Measurements from ENCODE around the gene PRKAG2.
A peak's percentile ranks its signal among the peaks of the same experiment; 100 is the strongest.

Gene PRKAG2

DNA sequence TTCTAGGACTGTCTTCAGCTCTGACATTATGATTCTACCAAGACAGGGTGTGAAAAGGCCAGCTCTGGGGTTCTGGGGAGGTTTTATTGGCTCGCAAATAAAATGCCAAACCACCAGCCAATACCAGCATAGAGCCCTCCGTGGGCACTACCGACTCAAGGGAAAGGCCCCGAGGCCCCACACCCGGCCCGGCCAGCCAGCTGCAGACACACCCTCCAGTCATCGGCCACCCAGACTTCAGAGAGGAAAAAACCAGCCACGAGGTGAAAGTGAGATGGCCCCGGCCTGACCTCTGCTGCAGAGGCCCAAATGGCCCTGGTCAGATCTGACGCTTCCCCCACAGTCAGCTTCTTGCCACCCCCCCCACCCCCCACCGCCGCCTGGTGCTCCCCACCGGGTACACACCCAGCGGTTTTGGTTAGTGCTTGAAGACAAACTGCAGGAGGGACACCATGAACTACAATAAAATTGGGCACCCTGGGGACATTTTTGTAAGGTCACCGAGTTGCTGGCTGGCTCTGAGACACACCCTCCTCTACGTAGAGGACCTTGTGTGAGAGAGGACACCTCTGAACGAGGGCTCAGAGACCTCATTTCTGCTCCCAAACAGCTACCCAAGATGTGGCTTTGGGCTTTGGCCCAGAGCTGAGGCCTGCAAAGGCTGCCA is 79.9 kb downstream of the PRKAG2 start:
- Histone ChIP-seq H3K4me1 (ENCODE audit: low read length) (peaks cover 25% of the 10 kb centered on the region), H3K9ac (ENCODE audit: low read length) (no peak overlapping the region), H3K79me2 (ENCODE audit: low read length) (no peaks in the 10 kb centered on the region), H3K27ac (ENCODE audit: low read length) (no peak overlapping the region), H4K20me1 (ENCODE audit: insufficient read depth, low read length) (no peaks in the 10 kb centered on the region), H3K4me3 (ENCODE audit: low read length) (no peak overlapping the region), H3K36me3 (replicated peaks; ENCODE audit: low read depth, low read length) (no peaks in the 10 kb centered on the region), H3K9me3 (ENCODE audit: insufficient read depth, low read length) (no peaks in the 10 kb centered on the region), H3K4me2 (ENCODE audit: low read length) (no peak overlapping the region), H2AFZ (ENCODE audit: low read depth, low read length) (no peak overlapping the region), H3K27me3 (ENCODE audit: low read depth, low read length) (no peaks in the 10 kb centered on the region)
- TF ChIP-seq EZH2phosphoT487 (IDR thresholded peaks at IDR 0.05; ENCODE audit: low read depth), result no peak
- TF ChIP-seq, protein P1, sequence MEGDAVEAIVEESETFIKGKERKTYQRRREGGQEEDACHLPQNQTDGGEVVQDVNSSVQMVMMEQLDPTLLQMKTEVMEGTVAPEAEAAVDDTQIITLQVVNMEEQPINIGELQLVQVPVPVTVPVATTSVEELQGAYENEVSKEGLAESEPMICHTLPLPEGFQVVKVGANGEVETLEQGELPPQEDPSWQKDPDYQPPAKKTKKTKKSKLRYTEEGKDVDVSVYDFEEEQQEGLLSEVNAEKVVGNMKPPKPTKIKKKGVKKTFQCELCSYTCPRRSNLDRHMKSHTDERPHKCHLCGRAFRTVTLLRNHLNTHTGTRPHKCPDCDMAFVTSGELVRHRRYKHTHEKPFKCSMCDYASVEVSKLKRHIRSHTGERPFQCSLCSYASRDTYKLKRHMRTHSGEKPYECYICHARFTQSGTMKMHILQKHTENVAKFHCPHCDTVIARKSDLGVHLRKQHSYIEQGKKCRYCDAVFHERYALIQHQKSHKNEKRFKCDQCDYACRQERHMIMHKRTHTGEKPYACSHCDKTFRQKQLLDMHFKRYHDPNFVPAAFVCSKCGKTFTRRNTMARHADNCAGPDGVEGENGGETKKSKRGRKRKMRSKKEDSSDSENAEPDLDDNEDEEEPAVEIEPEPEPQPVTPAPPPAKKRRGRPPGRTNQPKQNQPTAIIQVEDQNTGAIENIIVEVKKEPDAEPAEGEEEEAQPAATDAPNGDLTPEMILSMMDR (IDR thresholded peaks at IDR 0.05; ENCODE audit: low read depth, low read length), result no peak

DNA sequence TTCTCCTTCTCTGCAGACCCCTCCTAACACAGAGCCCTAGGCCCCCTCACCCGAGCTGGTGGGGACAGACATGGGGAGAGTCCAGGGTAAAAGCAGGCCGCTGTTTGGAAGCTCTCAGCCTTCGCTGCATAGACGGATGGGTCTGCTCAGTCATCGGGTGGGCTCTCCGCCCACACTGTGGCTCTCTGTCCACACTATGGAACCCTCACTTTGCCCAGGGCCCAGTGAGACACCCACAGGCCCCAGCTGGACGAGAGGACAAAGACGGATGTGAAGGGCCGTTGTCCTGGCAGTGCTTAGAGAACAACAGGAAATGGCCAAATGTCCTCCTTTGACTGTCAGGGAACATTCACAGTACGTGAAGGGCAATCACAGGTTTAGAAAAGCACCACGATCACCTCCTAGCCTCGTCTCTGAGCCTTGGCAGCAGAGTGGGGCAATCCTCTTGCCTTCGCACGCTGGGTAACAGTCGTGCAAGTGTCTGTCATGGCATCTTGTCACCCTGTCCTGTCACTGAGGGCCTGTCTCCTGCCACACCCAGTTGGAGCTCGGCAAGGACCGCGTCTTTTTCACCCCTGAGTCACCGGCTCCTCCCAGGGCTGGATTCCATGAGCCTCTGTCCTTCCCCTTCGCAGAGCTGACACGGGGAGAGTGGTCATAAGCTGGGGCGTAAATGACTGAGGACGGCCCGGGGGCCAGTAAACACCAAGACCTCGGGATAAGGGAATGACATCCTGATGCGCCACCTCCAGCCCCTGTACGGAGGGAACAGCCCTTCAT is 80.6 kb downstream of the PRKAG2 start:
- Histone ChIP-seq H3K9ac (ENCODE audit: low read length) (no peak overlapping the region), H3K79me2 (ENCODE audit: low read length) (no peaks in the 10 kb centered on the region), H4K20me1 (ENCODE audit: insufficient read depth, low read length) (no peaks in the 10 kb centered on the region), H2AFZ (ENCODE audit: low read depth, low read length) (no peak overlapping the region), H3K27me3 (ENCODE audit: low read depth, low read length) (no peaks in the 10 kb centered on the region), H3K4me2 (ENCODE audit: low read length) (no peak overlapping the region), H3K9me3 (ENCODE audit: insufficient read depth, low read length) (no peaks in the 10 kb centered on the region), H3K4me1 (ENCODE audit: low read length) (peaks cover 25% of the 10 kb centered on the region), H3K27ac (ENCODE audit: low read length) (no peak overlapping the region), H3K4me3 (ENCODE audit: low read length) (no peak overlapping the region), H3K36me3 (replicated peaks; ENCODE audit: low read depth, low read length) (no peaks in the 10 kb centered on the region)
- TF ChIP-seq EZH2phosphoT487 (IDR thresholded peaks at IDR 0.05; ENCODE audit: low read depth), result no peak
- TF ChIP-seq, protein P1 (IDR thresholded peaks at IDR 0.05; ENCODE audit: low read depth, low read length), result no peak

DNA sequence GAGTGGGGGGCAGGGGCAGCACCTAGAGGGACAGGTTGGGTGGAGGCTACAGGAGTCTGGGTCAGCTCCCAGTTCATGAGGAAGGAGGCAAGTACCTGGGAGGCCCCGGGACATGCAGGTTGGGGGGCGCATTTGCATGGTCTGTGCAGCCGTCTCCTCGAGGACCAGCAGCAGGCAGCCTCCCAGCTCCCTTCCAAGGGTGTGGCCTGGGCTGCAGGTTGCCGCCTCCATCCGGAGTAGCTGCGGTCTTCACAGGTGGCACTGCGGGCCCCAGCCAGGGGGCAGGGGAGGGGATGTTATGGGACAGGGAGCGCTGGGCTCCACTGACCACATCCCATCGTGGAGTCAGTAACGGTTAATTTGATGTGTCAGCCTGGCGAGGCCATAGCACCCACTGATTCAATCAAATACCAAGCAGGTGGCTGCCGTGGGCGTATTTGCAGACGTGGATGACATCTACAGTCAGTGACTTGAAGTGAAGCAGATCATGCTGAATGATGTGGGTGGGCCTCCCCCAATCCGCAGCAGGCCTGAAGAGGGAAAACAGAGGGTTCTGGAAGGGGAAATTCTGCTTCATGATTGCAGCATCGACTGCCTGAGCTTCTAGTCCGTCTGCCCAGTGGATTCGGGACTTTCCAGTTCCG is 81.6 kb downstream of the PRKAG2 start:
- Histone ChIP-seq H3K36me3 (replicated peaks; ENCODE audit: low read depth, low read length) (no peaks in the 10 kb centered on the region), H3K79me2 (ENCODE audit: low read length) (no peaks in the 10 kb centered on the region), H3K27ac (ENCODE audit: low read length) (no peak overlapping the region), H3K9ac (ENCODE audit: low read length) (no peak overlapping the region), H3K4me3 (ENCODE audit: low read length) (no peak overlapping the region), H4K20me1 (ENCODE audit: insufficient read depth, low read length) (no peaks in the 10 kb centered on the region), H3K27me3 (ENCODE audit: low read depth, low read length) (no peaks in the 10 kb centered on the region), H3K9me3 (ENCODE audit: insufficient read depth, low read length) (no peaks in the 10 kb centered on the region), H2AFZ (ENCODE audit: low read depth, low read length) (no peak overlapping the region), H3K4me1 (ENCODE audit: low read length) (peaks cover 25% of the 10 kb centered on the region), H3K4me2 (ENCODE audit: low read length) (peak overlapping the region; percentile 16)
- TF ChIP-seq, protein P1 (IDR thresholded peaks at IDR 0.05; ENCODE audit: low read depth, low read length), result no peak; the same call in 1 of the 2 replicates
- no peak for TF ChIP-seq EZH2phosphoT487 (IDR thresholded peaks at IDR 0.05; ENCODE audit: low read depth)
